HepG2 (cell line): ENCODE data around the gene ZDHHC7. TPM values are rescaled to one million over a fixed set of nuclear protein-coding genes. Genes with fewer than 3 reads are reported as not detected.
A peak's percentile ranks its signal among the peaks of the same experiment; 100 is the strongest.

Experiments
- ATF4 ChIP-seq, 2 experiments: fragments of 450-650 bp in 1 of 2; sonication (generic) in 1 of 2; formaldehyde crosslinking; IDR thresholded peaks; 2 replicates each; pipeline versions ENCODE4 v1.5.0 to v1.8.0; 2020 to 2022; ENCODE audit warnings: mild to moderate bottlenecking in 1 of 2, missing genetic modification reagents in 1 of 2
- DRAP1 ChIP-seq: IDR thresholded peaks from 2 replicates; pipeline ENCODE4 v1.6.1; 2016; ENCODE audit warnings: missing genetic modification reagents, missing compliant biosample characterization
- HOMEZ ChIP-seq: IDR thresholded peaks from 2 replicates; pipeline ENCODE4 v1.6.1; 2016; ENCODE audit warnings: low read depth
- IKZF4 ChIP-seq: sonication (generic); formaldehyde crosslinking; IDR thresholded peaks from 2 replicates; pipeline ENCODE4 v1.5.1; 2020; ENCODE audit warnings: borderline replicate concordance, mild to moderate bottlenecking, low read depth, missing genetic modification reagents; ENCODE audit errors: not compliant biosample characterization
- IRF1 ChIP-seq: sonication (generic); formaldehyde crosslinking; IDR thresholded peaks from 2 replicates; pipeline ENCODE4 v1.4.0; 2020; ENCODE audit warnings: low read depth, mild to moderate bottlenecking, missing genetic modification reagents
- KAT7 ChIP-seq: IDR thresholded peaks from 2 replicates; pipeline ENCODE4 v1.6.1; 2018; ENCODE audit warnings: borderline replicate concordance, missing compliant biosample characterization
- PBX3 ChIP-seq: sonication (generic); formaldehyde crosslinking; IDR thresholded peaks from 2 replicates; pipeline ENCODE4 v1.8.1; 2023; ENCODE audit warnings: missing genetic modification reagents, inconsistent platforms, borderline replicate concordance
- SMAD9 ChIP-seq: sonication (generic); formaldehyde crosslinking; IDR thresholded peaks from 2 replicates; pipeline ENCODE4 v1.5.1; 2020; ENCODE audit warnings: mild to moderate bottlenecking, missing genetic modification reagents
- SOX13 ChIP-seq, 3 experiments: fragments of 450-650 bp in 1 of 3; sonication (generic) in 1 of 3; formaldehyde crosslinking in 1 of 3; IDR thresholded peaks in 2 of 3; conservative IDR thresholded peaks in 1 of 3; 2 replicates each; pipeline versions ENCODE4 v1.5.0 to v1.6.1; 2016 to 2020; ENCODE audit warnings: antibody characterized with exemption in 1 of 3, mild to moderate bottlenecking in 1 of 3, missing compliant biosample characterization in 1 of 3, missing genetic modification reagents in 1 of 3, moderate library complexity in 1 of 3
- TBP ChIP-seq: sonication (generic); formaldehyde crosslinking; IDR thresholded peaks from 2 replicates; pipeline ENCODE4 v1.5.0; 2020; ENCODE audit warnings: missing genetic modification reagents
- ZFP1 ChIP-seq: IDR thresholded peaks from 2 replicates; pipeline ENCODE4 v1.6.1; 2016
- ZFP90 ChIP-seq: sonication (generic); formaldehyde crosslinking; IDR thresholded peaks from 2 replicates; pipeline ENCODE4 v1.8.0; 2022; ENCODE audit warnings: missing genetic modification reagents, mild to moderate bottlenecking, inconsistent platforms, borderline replicate concordance
- ZNF10 ChIP-seq: sonication (generic); formaldehyde crosslinking; IDR thresholded peaks from 2 replicates; pipeline ENCODE4 v1.4.0; 2020; ENCODE audit warnings: mild to moderate bottlenecking, low read depth, missing genetic modification reagents, borderline replicate concordance
- ZNF281 ChIP-seq: sonication (generic); formaldehyde crosslinking; IDR thresholded peaks from 2 replicates; pipeline ENCODE4 v1.4.0; 2020; ENCODE audit warnings: missing genetic modification reagents, borderline replicate concordance
- ZNF501 ChIP-seq: sonication (generic); formaldehyde crosslinking; IDR thresholded peaks from 2 replicates; pipeline ENCODE4 v1.5.1; 2020; ENCODE audit warnings: mild to moderate bottlenecking, moderate library complexity, missing genetic modification reagents
- ZNF580 ChIP-seq: IDR thresholded peaks from 2 replicates; pipeline ENCODE4 v1.6.1; 2016; ENCODE audit warnings: low read depth, borderline replicate concordance
- ZNF772 ChIP-seq: sonication (generic); formaldehyde crosslinking; IDR thresholded peaks from 2 replicates; pipeline ENCODE4 v1.5.0; 2020; ENCODE audit warnings: mild to moderate bottlenecking, missing genetic modification reagents
- ZNF782 ChIP-seq: sonication (generic); formaldehyde crosslinking; IDR thresholded peaks from 2 replicates; pipeline ENCODE4 v1.4.0; 2020; ENCODE audit warnings: missing genetic modification reagents, mild to moderate bottlenecking, borderline replicate concordance
- ZSCAN21 ChIP-seq: sonication (generic); formaldehyde crosslinking; IDR thresholded peaks from 2 replicates; pipeline ENCODE4 v1.8.0; 2022; ENCODE audit warnings: mild to moderate bottlenecking, missing genetic modification reagents, moderate library complexity, borderline replicate concordance
- polyA plus RNA-seq, 8 experiments: library from polyadenylated mRNA; depleted of rRNA in 3 of 8; stranded (reverse) in 7 of 8; unstranded in 1 of 8; fragments of >200 nt; fragmentation: Illumina TruSeq in 4 of 8; extraction: Trizol in 4 of 8; gene quantifications; 2 replicates each; pipeline versions ENCODE4 v1.2.1 to v1.2.3, GENCODE V29; 2011 to 2016; ENCODE audit warnings: low read depth in 4 of 8, missing spikeins in 1 of 8, mixed read lengths in 1 of 8; ENCODE audit not compliant: insufficient read depth in 1 of 8
- total RNA-seq, 5 experiments: library from RNA; depleted of rRNA; stranded (reverse); fragments of >200 nt; fragmentation: Illumina TruSeq; extraction: Trizol; gene quantifications; 2 replicates each; pipeline ENCODE4 v1.2.3, GENCODE V29; 2016; ENCODE audit warnings: low read depth in 1 of 5

The ZDHHC7 gene
- total and polyA plus RNA-seq, 2 of the 13 experiments (the other 11 are each of a cell fraction or from before 2014, with no cell fraction given): 46.8 to 67.6 TPM

GRCh38 chr16:85055493-85056210, 44.3 kb upstream of the ZDHHC7 start (continued):
- no peak for TF ChIP-seq DRAP1
- TF ChIP-seq PBX3 (CRISPR knock-in tag): no peak
- peak; percentile 77 for TF ChIP-seq ZNF501 (CRISPR knock-in tag)
- no peak for TF ChIP-seq SMAD9 (CRISPR knock-in tag)
- peak; percentile 79; the same call in 1 of the 2 replicates for TF ChIP-seq ZNF772
- peak in 1 of 2 experiments; percentile 36; a peak in 1 of 4 replicates for TF ChIP-seq ATF4 (CRISPR knock-in tag; IDR thresholded peaks at IDR 0.05)
- TF ChIP-seq ZNF782: peak; percentile 75; the same call in 1 of the 2 replicates
- peak; percentile 94; the same call in 1 of the 2 replicates for TF ChIP-seq IRF1 (CRISPR knock-in tag)
- TF ChIP-seq ZNF10 (CRISPR knock-in tag): no peak
- TF ChIP-seq HOMEZ (CRISPR knock-in tag): no peak
- peak; percentile 69; the same call in 1 of the 2 replicates for TF ChIP-seq ZFP90
- TF ChIP-seq ZNF281: peak; percentile 81
- TF ChIP-seq ZNF580 (CRISPR knock-in tag): peak; percentile 59; the same call in 1 of the 2 replicates
- TF ChIP-seq ZSCAN21 (CRISPR knock-in tag): peak; percentile 60; the same call in 1 of the 2 replicates
- TF ChIP-seq SOX13 (IDR thresholded peaks at IDR 0.05): no peak
- 0 out of 4 replicates have a peak, but pooled peaks of 1 of the 2 experiments have one; percentile 22 for TF ChIP-seq SOX13 (CRISPR knock-in tag; conservative IDR thresholded peaks at IDR 0.05 in 1 of 2, IDR thresholded peaks at IDR 0.05 in 1 of 2)
- TF ChIP-seq IKZF4: no peak
- TF ChIP-seq ZFP1 (CRISPR knock-in tag): no peak
- TF ChIP-seq TBP (CRISPR knock-in tag): no peak
- no peak for TF ChIP-seq KAT7
